HFF-Myc (cell line): ENCODE results near the gene SLC25A23.

ENCODE experiments used
- DNase-seq: peaks from one replicate; pipeline ENCODE4 v3.0.0-alpha.2; 2011; ENCODE audit warnings: low read depth; ENCODE audit errors: extremely low read depth
- H3K4me3 ChIP-seq: replicated peaks from 2 replicates; pipeline ENCODE4 v1.5.1; 2011; ENCODE audit warnings: low read depth, mild to moderate bottlenecking, control low read depth, low read length
- CTCF ChIP-seq: IDR thresholded peaks from 2 replicates; pipeline ENCODE4 v1.5.1; 2012; ENCODE audit warnings: mild to moderate bottlenecking, low read depth, low read length, control low read depth; ENCODE audit errors: missing control alignments

SLC25A23 gene

GRCh38 chr19:6453951-6454565, 5.5 kb downstream of the SLC25A23 start:
- DNase-seq, result no peak
- no peak overlapping the region for H3K4me3 ChIP-seq
- no peak for TF ChIP-seq CTCF

GRCh38 chr19:6452899-6453298, 6.7 kb downstream of the SLC25A23 start:
- DNase-seq, result no peak
- no peak for TF ChIP-seq CTCF
- no peak overlapping the region for H3K4me3 ChIP-seq

DNA sequence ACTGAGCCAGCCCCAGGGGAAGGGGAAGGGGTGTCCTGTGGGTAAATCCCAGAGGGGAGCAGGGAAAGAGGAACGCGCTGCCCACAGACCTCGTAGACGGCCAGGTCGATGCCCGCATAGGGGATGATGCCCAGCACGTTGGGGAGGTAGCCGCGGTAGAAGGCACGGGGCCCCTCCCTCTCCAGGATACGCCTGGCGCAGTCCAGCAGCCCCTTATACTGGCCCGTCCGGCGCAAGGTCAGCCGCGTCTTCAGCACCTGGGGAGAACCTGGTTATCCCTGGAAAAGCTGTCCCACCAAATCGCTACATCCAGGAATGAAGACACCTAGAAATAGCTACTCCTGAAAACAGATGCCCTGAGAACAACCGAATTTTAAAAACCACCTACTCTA, 7.4 kb downstream of the SLC25A23 start:
- no peak for TF ChIP-seq CTCF
- DNase-seq, result no peak
- no peak overlapping the region for H3K4me3 ChIP-seq

GRCh38 chr19:6451583-6452222, 7.9 kb downstream of the SLC25A23 start:
- H3K4me3 ChIP-seq, result no peak overlapping the region
- no peak for TF ChIP-seq CTCF
- DNase-seq, result no peak

DNA sequence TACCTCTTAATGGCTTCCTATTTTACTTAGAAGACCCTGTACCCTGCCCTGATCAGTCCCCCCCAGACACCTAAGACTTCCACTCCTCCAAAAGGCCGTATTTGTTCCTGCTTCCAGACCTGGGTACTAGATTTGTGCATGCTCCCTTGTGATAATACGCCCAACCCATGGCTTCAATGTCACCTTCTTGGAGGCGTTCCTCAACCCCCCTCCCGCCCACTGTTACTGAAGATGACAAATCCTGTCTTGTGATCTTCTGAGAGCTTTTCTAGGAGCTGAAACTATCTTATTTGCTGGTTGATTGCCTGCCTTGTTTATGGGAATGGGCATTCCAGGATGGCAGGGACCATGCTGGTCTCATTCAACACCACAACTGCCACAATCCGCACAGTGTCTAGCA, 9.4 kb downstream of the SLC25A23 start:
- no peak overlapping the region for H3K4me3 ChIP-seq
- no peak for TF ChIP-seq CTCF
- no peak for DNase-seq

GRCh38 chr19:6448045-6448444, 11.5 kb downstream of the SLC25A23 start:
- DNase-seq, result no peak
- TF ChIP-seq CTCF, result no peak
- no peak overlapping the region for H3K4me3 ChIP-seq
